B cell (primary cell): ENCODE results near the gene EPN2. TPM values are rescaled to one million over a fixed set of nuclear protein-coding genes. Genes with fewer than 3 reads are reported as not detected.

Experiments used
- ATAC-seq: fragments of 200-7000 bp; cut with Tn5 transposase; one replicate; pipeline ENCODE4 v1.10.0; 2021; ENCODE audit warnings: low read depth, mild to moderate bottlenecking, moderate number of reproducible peaks, moderate library complexity
- CTCF ChIA-PET: fragments of 350-600 bp; sonication (Branson Sonifier 250); formaldehyde crosslinking; loops from one replicate; lab custom pipeline; 2021; ENCODE audit warnings: antibody characterized with exemption, inconsistent platforms; lab: Charles Lee
- POLR2A ChIA-PET: fragments of 350-600 bp; sonication (Branson Sonifier 250); formaldehyde crosslinking; loops from one replicate; lab custom pipeline; 2021; ENCODE audit warnings: antibody characterized with exemption; lab: Charles Lee
- DNase-seq: peaks from one replicate; pipeline ENCODE4 v3.0.0; 2013
- H2AFZ ChIP-seq: 2 replicates; pipeline ENCODE4 v1.6.1; 2012; ENCODE audit warnings: mild to moderate bottlenecking, low read depth, low read length; ENCODE audit not compliant: insufficient read depth, poor library complexity, severe bottlenecking
- H3K27ac ChIP-seq, 2 donors: 1 replicate in 1 of 2; 2 replicates in 1 of 2; pipeline ENCODE4 v1.5.1; 2012 to 2013; ENCODE audit warnings: low read length in 2 of 2, mild to moderate bottlenecking in 2 of 2, moderate library complexity in 1 of 2
- H3K27me3 ChIP-seq, 4 experiments: fragments of 200-600 bp in 1 of 4; sonication (generic) in 1 of 4; replicated peaks in 1 of 4; 1 replicate in 2 of 4; 2 replicates in 2 of 4; pipeline versions ENCODE4 v1.6.1 to v1.7.0; 2013 to 2016; ENCODE audit warnings: low read length in 3 of 4, mild to moderate bottlenecking in 2 of 4, mixed read lengths in 1 of 4, moderate library complexity in 1 of 4; ENCODE audit not compliant: insufficient read depth in 4 of 4, control insufficient read depth in 3 of 4; ENCODE audit errors: control extremely low read depth in 1 of 4
- H3K36me3 ChIP-seq, 2 experiments: replicated peaks in 1 of 2; 1 replicate in 1 of 2; 2 replicates in 1 of 2; pipeline versions ENCODE4 v1.6.1 to v1.7.1; 2013; ENCODE audit warnings: low read length in 1 of 2; ENCODE audit not compliant: insufficient read depth in 2 of 2, control insufficient read depth in 1 of 2; ENCODE audit errors: control extremely low read depth in 1 of 2, extremely low read depth in 1 of 2
- H3K4me1 ChIP-seq, 2 donors: fragments of 200-600 bp in 1 of 2; sonication (generic) in 1 of 2; 1 replicate in 1 of 2; 2 replicates in 1 of 2; pipeline versions ENCODE4 v1.5.1 to v1.6.1; 2013 to 2017; ENCODE audit warnings: low read length in 2 of 2; ENCODE audit not compliant: control insufficient read depth in 2 of 2, insufficient read depth in 2 of 2
- H3K4me2 ChIP-seq: replicated peaks from 2 replicates; pipeline ENCODE3; 2012; ENCODE audit warnings: mild to moderate bottlenecking, low read depth, low read length; ENCODE audit not compliant: poor library complexity, severe bottlenecking
- H3K4me3 ChIP-seq, 5 experiments: fragments of 200-600 bp in 1 of 5; sonication (generic) in 1 of 5; 1 replicate in 3 of 5; 2 replicates in 2 of 5; pipeline versions ENCODE4 v1.5.1 to v1.7.0; 2011 to 2016; ENCODE audit warnings: low read length in 4 of 5, mild to moderate bottlenecking in 4 of 5, low read depth in 2 of 5, control low read depth in 1 of 5, moderate library complexity in 1 of 5; ENCODE audit not compliant: insufficient read depth in 1 of 5; ENCODE audit errors: control extremely low read depth in 1 of 5, extremely low read depth in 1 of 5
- H3K79me2 ChIP-seq: fragments of 200-600 bp; sonication (generic); one replicate; pipeline ENCODE4 v1.6.0; 2016; ENCODE audit warnings: low read length; ENCODE audit not compliant: control insufficient read depth, insufficient read depth
- H3K9ac ChIP-seq: fragments of 200-600 bp; sonication (generic); 2 replicates; pipeline ENCODE4 v1.6.1; 2017; ENCODE audit warnings: mild to moderate bottlenecking, low read length, moderate library complexity
- H3K9me3 ChIP-seq, 3 donors: one replicate each; pipeline versions ENCODE4 v1.6.1 to v1.7.1; 2013; ENCODE audit warnings: low read length in 2 of 3; ENCODE audit not compliant: control insufficient read depth in 2 of 3, insufficient read depth in 1 of 3; ENCODE audit errors: control extremely low read depth in 1 of 3
- H4K20me1 ChIP-seq: 2 replicates; pipeline ENCODE4 v1.6.0; 2012; ENCODE audit warnings: mild to moderate bottlenecking, low read length; ENCODE audit not compliant: insufficient read depth, control insufficient read depth, poor library complexity, severe bottlenecking
- H3K27ac Mint-ChIP-seq: one replicate; pipeline ENCODE4 v1.8.0; 2021; ENCODE audit warnings: mixed read lengths
- H3K27me3 Mint-ChIP-seq: one replicate; pipeline ENCODE4 v1.8.0; 2021; ENCODE audit warnings: mixed read lengths
- H3K4me1 Mint-ChIP-seq: one replicate; pipeline ENCODE4 v1.8.0; 2021; ENCODE audit warnings: mixed read lengths
- H3K4me3 Mint-ChIP-seq: one replicate; pipeline ENCODE4 v1.8.0; 2021; ENCODE audit warnings: mixed read lengths
- H3K9me3 Mint-ChIP-seq: one replicate; pipeline ENCODE4 v1.8.0; 2022; ENCODE audit warnings: mixed read lengths; ENCODE audit not compliant: insufficient read depth
- CTCF ChIP-seq: fragments of 200-600 bp; IDR thresholded peaks from one replicate; pipeline ENCODE4 v1.8.0; 2022; ENCODE audit warnings: antibody characterized with exemption, mild to moderate bottlenecking
- EZH2 ChIP-seq: IDR thresholded peaks from 2 replicates; pipeline ENCODE4 v1.6.1; 2012; ENCODE audit warnings: borderline replicate concordance, low read depth, mild to moderate bottlenecking, moderate library complexity, low read length; ENCODE audit not compliant: insufficient read depth, poor library complexity, severe bottlenecking
- WGBS: methylation state at CpG from one replicate; pipeline ENCODE4 v1.1.5; 2013; ENCODE audit warnings: missing lambda C conversion rate; ENCODE audit not compliant: insufficient coverage; 5-methylcytosine and 5-hydroxymethylcytosine counted together
- intact Hi-C: fragments of 100-400 bp; cut with micrococcal nuclease; formaldehyde crosslinking; loops from one replicate; pipeline ENCODE4 v1.10.0; 2022
- polyA plus RNA-seq: library from polyadenylated mRNA; depleted of rRNA; stranded (reverse); fragments of >200 nt; gene quantifications from 2 replicates; pipeline ENCODE4 v1.2.3, GENCODE V29; 2012
- total RNA-seq, 2 donors: library from RNA; stranded (reverse); fragments of 120-200 nt in 1 of 2; gene quantifications; 1 replicate in 1 of 2; 2 replicates in 1 of 2; pipeline versions ENCODE4 v1.2.3 to v1.2.4, GENCODE V29; 2013 to 2022

The EPN2 gene
- total and polyA plus RNA-seq, 2 donors (not counting 1 experiment from before 2014, with no cell fraction given), result 15.7 to 35.6 TPM

- Histone ChIP-seq H3K9me3 (no peaks in the 10 kb centered on the region), H2AFZ (no peak overlapping the region), H3K4me2 (no peak overlapping the region), H3K79me2 (peaks cover 5% of the 10 kb centered on the region), H4K20me1 (peaks cover 18% of the 10 kb centered on the region), H3K4me3 (no peak overlapping the region), H3K36me3 (no peaks in the 10 kb centered on the region), H3K27ac (no peak overlapping the region), H3K27me3 (peaks cover 0 to 6% (median 2%) of the 10 kb centered on the region in 4 experiments), H3K9ac (no peak overlapping the region), H3K4me1 (peaks cover 24 to 27% of the 10 kb centered on the region in 2 donors)
- CTCF ChIA-PET, result interaction anchor here (0.7 to 2.0 kb wide), 2 partner anchors 11 to 66 kb away, joined by 3 to 7 read pairs; no protein-coding TSS in a partner anchor
- 94% methylated on average over 3 of the region's 10 CpGs for WGBS
- intact Hi-C loops, result loop anchor here (1.0 kb wide), 1 partner anchor 34 kb away; no protein-coding TSS in a partner anchor
- Mint-ChIP-seq H3K4me1 (peaks cover 41% of the 10 kb centered on the region), H3K27ac (no peak overlapping the region), H3K27me3 (no peaks in the 10 kb centered on the region), H3K9me3 (no peaks in the 10 kb centered on the region), H3K4me3 (peak overlapping the region; percentile 38)
- TF ChIP-seq CTCF (no peak), EZH2 (no peak)
- POLR2A ChIA-PET, result no interaction called here
- no peak for ATAC-seq
- DNase-seq, result no peak
These were observed 34.7 kb downstream of the EPN2 start for GRCh38 chr17:19271780-19272357.

- Histone ChIP-seq H3K36me3 (no peaks in the 10 kb centered on the region), H3K27ac (no peak overlapping the region), H4K20me1 (peaks cover 18% of the 10 kb centered on the region), H3K9ac (no peak overlapping the region), H3K79me2 (peaks cover 5% of the 10 kb centered on the region), H3K4me2 (no peak overlapping the region), H3K4me1 (peaks cover 24 to 27% of the 10 kb centered on the region in 2 donors), H3K9me3 (peaks cover 0 to 3% (median 0%) of the 10 kb centered on the region in 3 donors), H3K27me3 (peaks cover 0 to 6% (median 2%) of the 10 kb centered on the region in 4 experiments), H2AFZ (no peak overlapping the region), H3K4me3 (no peak overlapping the region)
- TF ChIP-seq EZH2, result no peak
- no peak for TF ChIP-seq CTCF
- H3K9me3 Mint-ChIP-seq, result no peaks in the 10 kb centered on the region
- H3K4me1 Mint-ChIP-seq, result peaks cover 38% of the 10 kb centered on the region
- POLR2A ChIA-PET, result no interaction called here
- DNase-seq (no peak), ATAC-seq (no peak)
- 80% methylated on average over 6 of the region's 7 CpGs for WGBS
- CTCF ChIA-PET, result interaction anchor here (1.3 kb wide), 1 partner anchor 65 kb away, joined by 4 read pairs; no protein-coding TSS in a partner anchor
- H3K4me3 Mint-ChIP-seq, result no peak overlapping the region
- peaks cover 4% of the 10 kb centered on the region for H3K27me3 Mint-ChIP-seq
- H3K27ac Mint-ChIP-seq, result no peak overlapping the region
- intact Hi-C loops, result no loop called here
These were observed 36.6 kb downstream of the EPN2 start for GRCh38 chr17:19273731-19274130.
